ENCODE data around the gene XPO6.

XPO6 gene

DNA sequence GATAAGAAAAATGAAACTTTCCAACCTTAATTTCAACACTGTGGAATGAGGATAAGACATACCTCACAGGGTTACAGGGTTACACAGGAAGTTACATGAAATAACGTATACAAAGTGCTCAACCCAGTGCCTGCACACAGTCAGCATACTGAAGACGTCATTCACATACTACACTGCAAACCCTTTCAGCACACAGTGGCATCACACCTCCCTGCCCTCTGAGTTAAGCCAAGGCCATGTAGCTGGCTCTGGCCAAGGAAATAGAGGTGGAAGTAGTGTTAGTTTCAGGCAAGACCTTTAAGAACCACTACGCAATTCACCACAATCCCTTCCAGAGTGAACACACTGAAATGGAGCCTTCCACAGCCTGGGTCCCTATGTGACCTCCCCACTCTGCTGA is 101.7 kb downstream of the XPO6 start:
- no peak for DNase-seq

DNA sequence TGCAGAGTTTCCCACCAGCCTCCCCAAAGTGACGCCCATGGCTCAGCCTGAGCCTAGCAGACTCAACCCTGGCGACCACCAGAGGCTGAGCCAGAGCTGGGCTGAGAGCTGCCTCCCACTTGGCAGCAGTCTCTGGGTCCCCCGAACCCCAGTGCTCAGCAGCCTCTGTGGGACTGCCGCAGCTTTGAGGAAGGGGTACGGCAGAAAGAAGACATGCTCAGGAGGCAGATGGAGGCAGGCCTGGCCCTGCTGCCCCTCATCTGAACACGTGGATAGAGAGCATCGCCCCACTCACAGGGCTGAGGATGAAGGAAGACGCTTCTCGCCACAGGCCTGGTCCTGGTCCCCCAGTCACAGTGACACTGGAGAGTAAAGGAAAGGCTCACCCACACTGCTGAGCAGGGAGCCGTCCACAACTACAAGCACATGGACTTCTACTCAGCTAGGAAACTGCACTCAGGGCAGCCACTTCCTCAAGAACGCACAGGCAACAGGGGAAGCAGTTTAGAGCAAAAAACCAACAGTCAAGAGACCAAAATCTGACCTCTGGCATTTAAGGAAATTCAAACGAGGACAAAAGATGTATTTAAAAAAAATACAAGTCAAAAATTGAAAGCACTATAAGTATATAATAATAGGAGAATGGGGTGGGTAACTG is 103.0 kb downstream of the XPO6 start:
- DNase-seq, result no peak

- no peak for DNase-seq
Observed at GRCh38 chr16:28107232-28107631, 104.5 kb downstream of the XPO6 start.

- no peak for DNase-seq
Observed at GRCh38 chr16:28106467-28107215, 105.1 kb downstream of the XPO6 start.

- DNase-seq, result no peak
Observed at GRCh38 chr16:28105954-28106353, 105.8 kb downstream of the XPO6 start.

DNA sequence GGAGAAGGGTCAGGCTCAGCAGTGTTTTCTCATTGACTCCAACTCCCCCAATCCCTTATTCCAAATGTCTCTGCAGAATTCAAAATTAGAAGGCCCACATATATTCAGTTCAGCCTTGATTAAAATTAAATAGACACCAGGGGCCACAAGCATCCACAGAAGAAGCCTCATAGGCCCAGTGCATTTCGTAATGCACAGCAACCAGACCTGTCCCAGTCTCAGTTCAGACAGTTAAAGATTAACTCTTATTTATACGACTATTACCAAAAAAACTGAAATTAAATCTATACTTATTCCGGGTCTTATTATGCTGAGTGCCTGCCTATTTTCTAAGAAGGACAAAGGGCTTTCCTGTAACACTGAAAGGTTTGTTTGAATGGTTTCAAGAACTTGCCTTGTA is 106.5 kb downstream of the XPO6 start:
- DNase-seq, result no peak

DNA sequence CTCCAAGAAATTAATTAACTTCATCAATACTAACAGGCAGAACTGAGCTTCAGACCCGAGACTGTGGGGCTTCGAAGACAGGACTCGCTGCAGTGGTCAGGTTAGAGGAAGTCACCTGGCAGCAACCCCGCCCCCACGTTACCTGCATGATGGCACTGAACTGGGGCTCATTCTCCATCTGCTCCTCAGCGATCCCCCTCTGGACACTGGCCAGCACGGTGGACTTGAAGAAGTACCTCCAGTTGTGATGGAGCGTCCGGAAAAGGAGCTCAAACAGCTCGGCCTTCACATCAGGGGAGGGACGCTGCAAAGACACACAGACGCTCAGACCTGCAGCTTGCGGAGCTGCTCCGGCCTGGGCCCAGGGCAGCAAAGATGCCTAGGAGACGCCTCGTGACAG is 107.4 kb downstream of the XPO6 start:
- no peak for DNase-seq

- no peak for DNase-seq
Observed at GRCh38 chr16:28103516-28104170, 108.1 kb downstream of the XPO6 start.

DNA sequence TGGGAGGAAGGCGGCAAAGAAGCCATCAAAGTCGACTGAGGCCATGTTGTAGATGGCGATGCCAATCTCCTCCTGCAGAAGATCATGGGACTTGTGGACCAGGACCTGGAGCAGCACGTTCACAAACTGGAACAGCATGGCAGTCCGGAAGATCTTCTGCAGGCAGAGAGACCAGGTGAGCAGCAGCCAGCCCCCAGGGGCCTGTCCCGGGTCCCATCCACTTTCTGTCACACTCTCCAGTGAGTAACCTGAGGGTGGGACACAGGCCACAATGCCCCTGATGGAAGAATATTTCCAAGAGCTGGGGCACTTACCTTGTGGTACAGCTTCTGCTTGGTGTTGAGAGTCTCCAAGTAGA is 110.3 kb downstream of the XPO6 start:
- DNase-seq, result no peak

DNA sequence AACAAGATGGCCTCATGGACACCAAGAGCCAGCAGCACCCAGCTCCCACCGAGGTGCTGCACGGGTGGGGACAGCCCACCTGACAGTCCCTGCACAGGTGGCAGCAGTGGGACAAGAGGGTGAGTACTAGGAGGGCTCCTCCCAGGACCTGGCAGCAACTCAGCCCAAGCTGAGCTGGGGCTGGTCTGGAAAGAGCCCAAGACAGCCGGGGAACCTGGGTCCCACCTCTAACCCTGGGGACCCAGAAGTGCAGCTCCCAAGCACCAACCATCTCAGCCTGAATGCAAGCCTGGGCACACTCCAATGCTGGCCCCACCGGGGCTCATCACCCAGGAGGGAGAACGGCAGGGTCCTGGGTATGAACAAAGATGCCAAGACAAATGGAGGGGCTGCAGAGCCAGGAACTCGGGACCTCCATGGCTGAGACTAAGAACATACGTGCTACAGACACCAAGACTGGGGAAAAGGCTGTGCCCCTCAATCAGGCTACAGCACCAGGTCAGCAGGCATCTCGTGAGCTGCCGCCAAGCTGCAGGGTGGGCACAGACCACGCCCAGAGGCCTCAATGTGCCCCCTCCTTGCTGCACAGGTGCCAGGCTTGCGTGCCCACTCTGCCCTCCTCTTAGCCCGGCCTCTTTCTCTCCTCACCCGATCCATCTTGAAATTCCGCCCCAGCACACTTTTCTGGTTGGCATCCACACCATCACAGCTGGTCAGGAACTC is 110.8 kb downstream of the XPO6 start:
- no peak for DNase-seq

DNA sequence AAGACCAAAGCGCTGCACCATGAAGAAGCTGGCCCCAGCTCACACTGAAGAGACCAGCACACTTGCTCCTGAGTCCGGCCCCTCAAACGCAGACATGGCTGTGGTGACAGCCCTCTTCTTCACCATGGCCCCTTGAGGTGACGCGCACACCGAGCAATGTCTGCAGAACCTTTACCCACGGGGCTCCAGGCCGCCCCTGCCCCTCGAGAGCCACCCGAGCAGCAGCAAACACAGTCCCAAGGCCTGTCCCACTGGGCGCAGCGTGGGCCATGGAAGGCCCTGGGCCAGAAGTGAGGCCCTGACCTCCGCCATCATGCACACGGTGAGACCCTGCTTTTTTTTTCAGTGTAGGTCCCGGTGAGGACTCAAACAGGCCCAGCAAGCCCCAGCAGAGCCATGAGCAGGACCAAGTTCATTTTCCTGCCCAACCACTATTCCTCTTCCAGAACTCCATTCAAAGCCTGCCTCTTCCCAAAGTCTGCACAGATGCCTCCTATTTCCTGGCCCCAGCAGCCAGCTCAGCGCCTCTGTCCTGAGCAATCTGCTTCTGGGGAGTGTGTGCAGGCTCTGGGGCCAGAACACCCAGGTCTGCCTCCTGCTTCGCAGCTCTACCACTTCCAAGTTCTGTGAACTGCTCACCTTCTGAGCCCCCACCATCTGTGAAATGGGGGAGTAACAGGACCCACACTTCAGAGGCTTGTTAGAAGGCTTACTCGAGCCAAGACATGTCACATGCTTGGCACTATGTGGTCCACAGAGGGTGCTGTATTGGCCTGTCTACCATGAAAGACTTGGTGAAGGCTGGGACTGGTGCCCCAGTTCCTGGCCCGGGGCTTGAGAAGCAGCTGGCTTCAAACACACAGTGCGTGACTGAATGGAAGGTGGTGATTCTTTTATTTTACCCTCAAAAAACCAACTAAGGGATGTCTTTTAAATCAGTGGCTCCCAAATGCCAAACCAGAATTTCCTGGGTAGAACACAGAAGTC is 112.5 kb downstream of the XPO6 start:
- DNase-seq, result no peak

DNA sequence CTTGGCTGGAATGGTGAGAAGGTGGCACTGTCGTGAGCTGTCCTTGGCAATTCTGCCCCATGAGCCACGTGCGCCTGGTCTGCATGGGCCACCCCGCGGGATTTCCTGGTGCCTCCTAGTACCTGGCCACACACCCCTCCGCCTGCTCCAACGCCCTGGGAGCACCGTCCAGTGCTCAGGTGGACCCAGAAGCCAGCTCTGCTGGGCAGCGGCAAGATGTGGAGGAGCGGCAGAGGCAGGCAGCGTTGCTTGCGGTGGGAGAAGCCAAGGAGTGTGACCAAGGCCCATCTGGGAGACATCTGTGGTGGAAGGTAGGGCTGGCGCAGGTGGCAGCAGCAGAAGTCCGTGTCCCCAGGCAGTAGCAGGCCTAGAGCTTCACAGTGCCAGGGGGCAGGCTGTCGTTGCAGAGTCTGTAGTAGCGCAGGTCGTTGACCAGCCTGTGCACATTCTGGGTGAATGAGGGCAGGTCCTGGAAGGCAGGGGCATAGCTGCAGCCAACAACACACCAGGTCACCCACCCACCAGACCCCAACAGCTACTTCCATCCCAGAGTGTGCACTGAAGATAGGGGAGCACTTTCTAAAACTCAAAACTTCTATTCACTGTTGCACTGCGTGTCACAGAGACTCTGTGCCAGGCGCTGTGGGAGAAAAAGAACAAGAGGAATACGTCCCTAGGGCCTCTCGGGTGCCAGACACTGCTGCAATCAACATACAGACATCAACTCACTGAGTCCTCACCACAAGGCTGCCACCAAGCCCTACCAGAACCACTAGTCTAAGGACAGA is 113.4 kb downstream of the XPO6 start:
- DNase-seq, result no peak

- no peak for DNase-seq
Observed at GRCh38 chr16:28096983-28097899, 114.5 kb downstream of the XPO6 start.

GRCh38 chr16:28093385-28093725 is 118.4 kb downstream of the XPO6 start:
- no peak for DNase-seq

DNA sequence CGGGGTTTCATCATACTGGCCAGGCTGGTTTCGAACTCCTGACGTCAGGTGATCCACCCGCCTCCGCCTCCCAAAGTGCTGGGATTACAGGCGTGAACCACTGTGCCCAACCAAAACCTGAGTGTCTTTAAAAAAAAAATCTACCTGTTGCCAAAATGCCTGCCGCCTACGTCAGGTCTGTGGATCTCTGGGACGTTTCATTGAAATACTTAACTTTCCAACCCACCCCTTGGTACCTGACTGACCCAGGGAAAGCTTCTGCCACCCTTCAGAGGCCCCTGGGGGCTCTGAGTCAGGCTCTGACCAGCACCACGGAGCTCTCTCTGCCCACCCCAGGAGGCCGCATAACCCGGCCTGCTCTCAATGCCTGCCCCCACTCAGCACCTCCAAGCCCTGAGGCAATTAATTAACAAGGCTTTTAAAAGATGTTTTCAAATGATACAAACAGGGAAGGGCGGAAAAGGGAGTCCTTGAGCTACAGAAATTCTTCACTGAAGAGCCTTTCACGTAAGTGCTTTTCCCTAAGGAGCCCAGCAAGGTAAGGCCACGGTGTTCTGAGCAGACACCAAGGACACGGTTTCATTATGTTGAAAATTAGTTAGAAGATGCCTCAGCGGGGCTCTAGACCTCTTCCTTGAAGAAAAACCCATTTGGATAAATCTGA is 118.9 kb downstream of the XPO6 start:
- DNase-seq, result no peak

GRCh38 chr16:28091656-28092055 is 120.1 kb downstream of the XPO6 start:
- DNase-seq, result no peak

DNA sequence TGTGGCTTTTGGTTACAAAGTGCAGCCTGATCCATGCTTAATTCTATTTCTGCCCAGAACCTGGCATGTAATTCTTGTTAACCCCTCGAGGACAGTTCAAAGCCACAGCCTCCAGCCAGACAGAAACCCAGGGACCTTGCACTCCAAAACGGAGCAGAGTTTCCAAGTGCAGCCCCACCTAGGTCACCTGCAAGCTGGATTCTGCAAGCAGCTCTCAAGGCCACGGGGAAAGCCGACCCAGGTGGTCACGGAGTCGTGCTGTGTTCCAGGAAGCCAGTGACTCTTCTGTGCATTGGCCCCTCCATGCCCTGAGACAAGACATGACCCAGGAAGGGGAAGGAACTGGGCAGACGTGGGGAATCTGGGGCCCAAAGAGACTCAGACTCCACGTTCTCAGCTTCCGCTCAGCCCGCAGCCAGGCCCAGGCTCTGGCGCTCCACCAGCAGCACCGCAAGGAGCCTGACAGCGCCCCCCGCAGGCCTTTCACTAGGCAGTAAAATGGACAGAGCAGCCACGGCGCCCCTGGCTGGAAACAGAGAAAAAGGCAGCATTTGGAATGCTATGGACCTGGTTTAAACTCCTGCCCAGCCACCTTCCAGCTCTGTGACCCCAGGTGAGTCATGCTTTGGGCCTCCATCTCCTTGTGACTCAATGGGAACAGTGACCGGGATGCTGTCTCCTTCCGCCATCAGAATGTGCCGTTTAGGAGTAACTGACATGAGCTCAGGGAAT is 121.0 kb downstream of the XPO6 start:
- DNase-seq, result no peak

- DNase-seq, result no peak
Observed at GRCh38 chr16:28089992-28090365, 121.8 kb downstream of the XPO6 start.
